ENCODE results near the gene HLA-DQB2. TPM values are rescaled to one million over a fixed set of nuclear protein-coding genes. Genes with fewer than 3 reads are reported as not detected.
"Not testable (repeated sequence)": the region's sequence is repeated elsewhere in the genome, so short reads cannot be mapped to it uniquely, and the experiment has no call there.

Gene HLA-DQB2
- total RNA-seq, 1 donor from 2014 or later: 0.96 TPM

GRCh38 chr6:32745649-32746048, 17.7 kb downstream of the HLA-DQB2 start:
- DNase-seq (ENCODE audit: low spot score): not testable (repeated sequence)

GRCh38 chr6:32744776-32745175, 18.6 kb downstream of the HLA-DQB2 start:
- DNase-seq (ENCODE audit: low spot score): no peak

GRCh38 chr6:32742374-32742773, 21.0 kb downstream of the HLA-DQB2 start:
- no peak for DNase-seq (ENCODE audit: low spot score)

- no peak for DNase-seq (ENCODE audit: low spot score)
Measured at GRCh38 chr6:32741031-32741960, 22.0 kb downstream of the HLA-DQB2 start, which contains the start of gene HLA-DQA2. Gene HLA-DQA2 (plus strand): TSS chr6:32741391. CDS start chr6:32741444, 53 bp downstream.

GRCh38 chr6:32738126-32738525, 25.2 kb downstream of the HLA-DQB2 start:
- DNase-seq (ENCODE audit: low spot score): no peak

DNA sequence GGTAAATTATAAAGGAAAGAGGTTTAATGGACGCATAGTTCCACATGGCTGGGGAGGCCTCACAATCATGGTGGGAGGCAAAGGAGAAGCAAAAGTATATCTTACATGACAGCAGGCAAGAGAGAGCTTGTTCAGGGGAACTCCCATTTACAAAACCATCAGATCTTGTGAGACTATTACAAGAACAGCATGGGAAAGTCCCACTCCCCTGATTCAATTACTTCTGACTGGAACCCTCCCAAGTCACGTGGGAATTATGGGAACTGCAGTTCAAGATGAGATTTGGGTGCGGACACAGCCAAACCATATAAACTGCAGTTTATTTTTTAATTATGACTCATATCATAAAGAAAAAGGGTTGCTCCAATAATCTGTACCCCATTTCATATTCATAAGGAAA, 44.5 kb downstream of the HLA-DQB2 start:
- no peak for DNase-seq (ENCODE audit: low spot score)

GRCh38 chr6:32716396-32716795, 46.9 kb downstream of the HLA-DQB2 start:
- no peak for DNase-seq (ENCODE audit: low spot score)

DNA sequence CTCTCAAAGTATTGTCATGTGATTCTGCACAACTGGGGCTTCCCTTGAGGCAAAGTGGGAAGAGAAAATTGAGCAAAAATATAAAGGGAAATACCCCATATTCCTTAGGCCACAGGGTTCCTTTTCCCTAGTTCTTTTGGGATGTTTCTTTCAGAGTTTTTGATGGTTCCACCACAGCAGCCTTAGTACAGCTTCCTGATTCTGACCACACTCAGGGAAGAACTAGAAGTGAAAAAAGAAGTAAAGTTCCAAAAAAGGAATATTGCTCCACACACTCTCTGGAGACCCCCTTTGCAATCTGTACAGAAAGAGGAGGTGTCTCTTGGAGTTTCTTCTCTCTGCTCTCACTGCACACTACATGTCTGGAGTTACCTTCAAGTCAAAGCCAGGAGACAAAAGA, 50.1 kb downstream of the HLA-DQB2 start:
- no peak for DNase-seq (ENCODE audit: low spot score)

DNA sequence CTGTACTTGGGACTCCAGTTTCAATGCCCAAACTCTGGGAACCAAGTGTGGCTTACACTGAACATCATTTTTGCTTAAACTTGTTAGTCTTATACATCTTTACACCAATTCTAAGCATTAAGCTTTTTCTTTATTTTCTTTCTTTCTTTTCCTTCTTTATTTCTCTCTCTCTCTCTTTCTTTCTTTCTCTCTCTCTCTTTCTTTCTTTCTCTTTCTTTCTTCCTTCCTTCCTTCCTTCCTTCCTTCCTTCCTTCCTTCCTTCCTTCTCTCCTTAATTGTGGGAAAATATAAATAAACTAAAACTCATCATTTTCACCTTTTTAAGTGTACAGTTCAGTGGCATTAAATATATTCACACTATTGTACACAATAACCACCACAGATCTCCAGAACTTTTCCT, 53.7 kb downstream of the HLA-DQB2 start:
- DNase-seq (ENCODE audit: low spot score): no peak

Other genes starting within 250 kb of the HLA-DQB2 start
- 2.9 TPM for gene HLA-DRB5, start 233.2 kb downstream of the HLA-DQB2 start, total RNA-seq (ENCODE audit: insufficient read depth, low replicate concordance)
- 25.5 TPM for gene HLA-DRB1, start 173.7 kb downstream of the HLA-DQB2 start, total RNA-seq (ENCODE audit: insufficient read depth, low replicate concordance)
- gene HLA-DQA1, start 126.1 kb downstream of the HLA-DQB2 start, total RNA-seq (ENCODE audit: insufficient read depth, low replicate concordance): not detected
- gene HLA-DQB1, start 96.9 kb downstream of the HLA-DQB2 start, total RNA-seq (ENCODE audit: insufficient read depth, low replicate concordance): 0.24 TPM
- not detected for gene HLA-DQA2, start 22.1 kb downstream of the HLA-DQB2 start, total RNA-seq (ENCODE audit: insufficient read depth, low replicate concordance)
- gene HLA-DOB, start 53.5 kb upstream of the HLA-DQB2 start, total RNA-seq (ENCODE audit: insufficient read depth, low replicate concordance): not detected
- gene TAP2, start 75.2 kb upstream of the HLA-DQB2 start, total RNA-seq (ENCODE audit: insufficient read depth, low replicate concordance): 13.5 TPM
- gene PSMB8, start 80.5 kb upstream of the HLA-DQB2 start, total RNA-seq (ENCODE audit: insufficient read depth, low replicate concordance): 15.4 TPM
- gene TAP1, start 90.2 kb upstream of the HLA-DQB2 start, total RNA-seq (ENCODE audit: insufficient read depth, low replicate concordance): 25.0 TPM
- gene PSMB9, start 90.7 kb upstream of the HLA-DQB2 start, total RNA-seq (ENCODE audit: insufficient read depth, low replicate concordance): 0.72 TPM
- gene HLA-DMB, start 177.5 kb upstream of the HLA-DQB2 start, total RNA-seq (ENCODE audit: insufficient read depth, low replicate concordance): 10.1 TPM
- gene HLA-DMA, start 189.6 kb upstream of the HLA-DQB2 start, total RNA-seq (ENCODE audit: insufficient read depth, low replicate concordance): 5.8 TPM
- 73.7 TPM for gene BRD2, start 205.1 kb upstream of the HLA-DQB2 start, total RNA-seq (ENCODE audit: insufficient read depth, low replicate concordance)
- 0.72 TPM for gene HLA-DOA, start 246.1 kb upstream of the HLA-DQB2 start, total RNA-seq (ENCODE audit: insufficient read depth, low replicate concordance)

All from umbilical cord (tissue), 2 donors.